GM21723 (cell line): ENCODE data around the gene RAB23.
"Not testable (repeated sequence)": the region's sequence is repeated elsewhere in the genome, so short reads cannot be mapped to it uniquely, and the experiment has no call there.

Source experiments
- ATAC-seq: cut with Tn5 transposase; IDR thresholded peaks from one replicate; pipeline ENCODE4 v1.9.1; 2021; ENCODE audit warnings: mild to moderate bottlenecking, moderate library complexity; ENCODE audit not compliant: unreplicated experiment

Gene RAB23

GRCh38 chr6:57243526-57243925, 21.4 kb upstream of the RAB23 start:
- not testable (repeated sequence) for ATAC-seq

- no peak for ATAC-seq
Measured at GRCh38 chr6:57242505-57242904, 20.4 kb upstream of the RAB23 start.

- no peak for ATAC-seq
Measured at GRCh38 chr6:57226221-57226620, 4.1 kb upstream of the RAB23 start.

GRCh38 chr6:57224769-57225515, 2.8 kb upstream of the RAB23 start:
- no peak for ATAC-seq

- ATAC-seq: no peak
Measured at GRCh38 chr6:57222743-57223077, 603 bp upstream of the RAB23 start.

- peak; percentile 62 for ATAC-seq
Measured at GRCh38 chr6:57221191-57221935, 744 bp downstream of the RAB23 start.

GRCh38 chr6:57220083-57220703, 1.9 kb downstream of the RAB23 start:
- ATAC-seq: no peak

- no peak for ATAC-seq
Measured at GRCh38 chr6:57217270-57217669, 4.8 kb downstream of the RAB23 start.

- ATAC-seq: no peak
Measured at GRCh38 chr6:57216235-57217101, 5.6 kb downstream of the RAB23 start.

- no peak for ATAC-seq
Measured at GRCh38 chr6:57215260-57215659, 6.8 kb downstream of the RAB23 start.

GRCh38 chr6:57210060-57210459, 12.0 kb downstream of the RAB23 start:
- ATAC-seq: no peak

- ATAC-seq: no peak
Measured at GRCh38 chr6:57209030-57209429, 13.1 kb downstream of the RAB23 start.

- no peak for ATAC-seq
Measured at GRCh38 chr6:57207872-57208271, 14.2 kb downstream of the RAB23 start.

- no peak for ATAC-seq
Measured at GRCh38 chr6:57207141-57207540, 15.0 kb downstream of the RAB23 start.

- ATAC-seq: no peak
Measured at GRCh38 chr6:57205550-57206328, 16.4 kb downstream of the RAB23 start.

- no peak for ATAC-seq
Measured at GRCh38 chr6:57201718-57202117, 20.4 kb downstream of the RAB23 start.

- ATAC-seq: no peak
Measured at GRCh38 chr6:57198926-57199636, 23.0 kb downstream of the RAB23 start.

GRCh38 chr6:57195457-57195856, 26.6 kb downstream of the RAB23 start:
- ATAC-seq: no peak

GRCh38 chr6:57193177-57193576, 28.9 kb downstream of the RAB23 start:
- no peak for ATAC-seq

- no peak for ATAC-seq
Measured at GRCh38 chr6:57190140-57190539, 32.0 kb downstream of the RAB23 start.
